Mesendoderm (in vitro differentiated cells): Measurements from ENCODE around the gene PLPPR1.

Experiments
- DNase-seq: peaks from one replicate; pipeline ENCODE4 v3.0.0; 2013
- H2AK5ac ChIP-seq: 2 replicates; pipeline ENCODE4 v1.6.1; 2013; ENCODE audit warnings: low read length, inconsistent platforms
- H2BK120ac ChIP-seq: 2 replicates; pipeline ENCODE4 v1.6.1; 2013; ENCODE audit warnings: low read depth, mild to moderate bottlenecking, low read length, moderate library complexity, mixed read lengths
- H2BK15ac ChIP-seq: replicated peaks from 2 replicates; pipeline ENCODE4 v1.6.1; 2013; ENCODE audit warnings: low read depth, mild to moderate bottlenecking, moderate library complexity
- H2BK5ac ChIP-seq: 2 replicates; pipeline ENCODE4 v1.6.1; 2013; ENCODE audit warnings: low read length, inconsistent platforms
- H3K18ac ChIP-seq: 2 replicates; pipeline ENCODE4 v1.6.1; 2013; ENCODE audit warnings: mild to moderate bottlenecking, low read length, mixed read lengths
- H3K23ac ChIP-seq: one replicate; pipeline ENCODE4 v1.6.1; 2013; ENCODE audit warnings: low read length
- H3K27ac ChIP-seq: 2 replicates; pipeline ENCODE4 v1.5.1; 2013; ENCODE audit warnings: low read depth, mild to moderate bottlenecking, inconsistent platforms, low read length, moderate library complexity
- H3K27me3 ChIP-seq: 2 replicates; pipeline ENCODE4 v1.6.1; 2013; ENCODE audit warnings: low read length, control low read depth, mild to moderate bottlenecking, inconsistent platforms; ENCODE audit not compliant: insufficient read depth, poor library complexity
- H3K36me3 ChIP-seq: 2 replicates; pipeline ENCODE4 v1.6.1; 2013; ENCODE audit warnings: low read length, inconsistent platforms; ENCODE audit not compliant: control insufficient read depth, insufficient read depth
- H3K4ac ChIP-seq: one replicate; pipeline ENCODE4 v1.6.1; 2013; ENCODE audit warnings: low read depth, mild to moderate bottlenecking, low read length, moderate library complexity
- H3K4me1 ChIP-seq: 2 replicates; pipeline ENCODE4 v1.6.1; 2013; ENCODE audit warnings: low read depth, low read length, inconsistent platforms; ENCODE audit not compliant: control insufficient read depth
- H3K4me2 ChIP-seq: 2 replicates; pipeline ENCODE4 v1.6.1; 2013; ENCODE audit warnings: low read length
- H3K4me3 ChIP-seq: 2 replicates; pipeline ENCODE4 v1.5.1; 2013; ENCODE audit warnings: mild to moderate bottlenecking, low read length
- H3K56ac ChIP-seq: one replicate; pipeline ENCODE4 v1.6.1; 2013; ENCODE audit warnings: low read length
- H3K79me1 ChIP-seq: 2 replicates; pipeline ENCODE4 v1.6.1; 2013; ENCODE audit warnings: low read length, inconsistent platforms
- H3K79me2 ChIP-seq: 2 replicates; pipeline ENCODE4 v1.6.1; 2013; ENCODE audit warnings: mild to moderate bottlenecking, low read length; ENCODE audit not compliant: control insufficient read depth, insufficient read depth
- H3K9ac ChIP-seq: 2 replicates; pipeline ENCODE4 v1.6.1; 2013; ENCODE audit warnings: low read length, inconsistent platforms
- H4K5ac ChIP-seq: one replicate; pipeline ENCODE4 v1.6.1; 2013; ENCODE audit warnings: low read length
- H4K8ac ChIP-seq: one replicate; pipeline ENCODE4 v1.6.1; 2013; ENCODE audit warnings: low read depth, mild to moderate bottlenecking, control low read depth, low read length, moderate library complexity
- WGBS: extraction: QIAGEN DNeasy Blood & Tissue Kit; methylation state at CpG from one replicate; pipeline ENCODE4 v1.1.7; 2013; ENCODE audit warnings: low lambda C conversion rate, missing lambda C conversion rate; ENCODE audit not compliant: insufficient coverage; ENCODE audit errors: extremely low coverage; 5-methylcytosine and 5-hydroxymethylcytosine counted together

PLPPR1 gene

GRCh38 chr9:101054657-101055056 lies 26.1 kb downstream of the PLPPR1 start:
- Histone ChIP-seq H3K4ac (no peak overlapping the region), H4K8ac (no peak overlapping the region), H3K18ac (no peak overlapping the region), H3K56ac (no peak overlapping the region), H4K5ac (no peak overlapping the region), H2BK120ac (no peak overlapping the region), H3K4me3 (no peak overlapping the region), H2BK15ac (no peak overlapping the region), H3K27ac (no peak overlapping the region), H2BK5ac (no peak overlapping the region), H3K4me1 (peaks cover 2% of the 10 kb centered on the region), H3K27me3 (no peaks in the 10 kb centered on the region), H3K4me2 (no peak overlapping the region), H3K79me2 (no peaks in the 10 kb centered on the region), H3K79me1 (no peaks in the 10 kb centered on the region), H3K36me3 (no peaks in the 10 kb centered on the region), H3K23ac (no peak overlapping the region), H3K9ac (no peak overlapping the region), H2AK5ac (no peak overlapping the region)
- DNase-seq = peak; percentile 28
- WGBS = no CpG with 5 or more reads among the region's 8 CpGs

- Histone ChIP-seq H2BK15ac (no peak overlapping the region), H3K9ac (no peak overlapping the region), H3K4me2 (no peak overlapping the region), H2AK5ac (no peak overlapping the region), H3K27ac (no peak overlapping the region), H3K23ac (no peak overlapping the region), H3K56ac (no peak overlapping the region), H3K79me1 (no peaks in the 10 kb centered on the region), H3K18ac (no peak overlapping the region), H4K5ac (no peak overlapping the region), H3K79me2 (no peaks in the 10 kb centered on the region), H3K4ac (no peak overlapping the region), H3K27me3 (no peaks in the 10 kb centered on the region), H3K36me3 (no peaks in the 10 kb centered on the region), H2BK5ac (no peak overlapping the region), H3K4me1 (peaks cover 2% of the 10 kb centered on the region), H4K8ac (no peak overlapping the region), H2BK120ac (no peak overlapping the region), H3K4me3 (no peak overlapping the region)
- DNase-seq = no peak
- no CpG with 5 or more reads among the region's 3 CpGs for WGBS
Observed at GRCh38 chr9:101055516-101055915, 27.0 kb downstream of the PLPPR1 start.

- no peak overlapping the region for H2BK5ac ChIP-seq
- H3K9ac ChIP-seq = no peak overlapping the region
- no CpG with 5 or more reads among the region's 1 CpG for WGBS
- H3K4me2 ChIP-seq = no peak overlapping the region
- H3K23ac ChIP-seq = no peak overlapping the region
- no peaks in the 10 kb centered on the region for H3K79me2 ChIP-seq
- H3K27ac ChIP-seq = no peak overlapping the region
- no peaks in the 10 kb centered on the region for H3K36me3 ChIP-seq
- H2BK15ac ChIP-seq = no peak overlapping the region
- H4K5ac ChIP-seq = no peak overlapping the region
- H3K4me3 ChIP-seq = no peak overlapping the region
- H2AK5ac ChIP-seq = no peak overlapping the region
- no peaks in the 10 kb centered on the region for H3K27me3 ChIP-seq
- no peak overlapping the region for H2BK120ac ChIP-seq
- H3K4ac ChIP-seq = no peak overlapping the region
- no peaks in the 10 kb centered on the region for H3K79me1 ChIP-seq
- no peak overlapping the region for H3K18ac ChIP-seq
- H3K56ac ChIP-seq = no peak overlapping the region
- DNase-seq = no peak
- H4K8ac ChIP-seq = no peak overlapping the region
- no peaks in the 10 kb centered on the region for H3K4me1 ChIP-seq
Observed at GRCh38 chr9:101062686-101063085, 34.2 kb downstream of the PLPPR1 start.

GRCh38 chr9:101063192-101063591 lies 34.7 kb downstream of the PLPPR1 start:
- Histone ChIP-seq H3K56ac (no peak overlapping the region), H3K79me2 (no peaks in the 10 kb centered on the region)
- no CpG with 5 or more reads among the region's 2 CpGs for WGBS

GRCh38 chr9:101064206-101064605 lies 35.7 kb downstream of the PLPPR1 start:
- Histone ChIP-seq H2BK5ac (no peak overlapping the region), H2BK120ac (no peak overlapping the region), H3K27ac (no peak overlapping the region), H3K79me1 (no peaks in the 10 kb centered on the region), H3K27me3 (no peaks in the 10 kb centered on the region), H3K56ac (no peak overlapping the region), H3K4me3 (no peak overlapping the region), H3K23ac (no peak overlapping the region), H4K5ac (no peak overlapping the region), H3K79me2 (no peaks in the 10 kb centered on the region), H3K4me1 (no peaks in the 10 kb centered on the region), H2AK5ac (no peak overlapping the region), H4K8ac (no peak overlapping the region), H3K36me3 (no peaks in the 10 kb centered on the region), H3K4me2 (no peak overlapping the region), H3K9ac (no peak overlapping the region), H3K4ac (no peak overlapping the region), H3K18ac (no peak overlapping the region), H2BK15ac (no peak overlapping the region)
- DNase-seq = no peak

More at GRCh38 chr9:101063192-101063591, 34.7 kb downstream of the PLPPR1 start:
- H3K4me1 ChIP-seq = no peaks in the 10 kb centered on the region
- H3K18ac ChIP-seq = no peak overlapping the region
- H4K8ac ChIP-seq = no peak overlapping the region
- H2BK120ac ChIP-seq = no peak overlapping the region
- H2AK5ac ChIP-seq = no peak overlapping the region
- H3K4me2 ChIP-seq = no peak overlapping the region
- H4K5ac ChIP-seq = no peak overlapping the region
- no peaks in the 10 kb centered on the region for H3K36me3 ChIP-seq
- no peak overlapping the region for H2BK15ac ChIP-seq
- no peak overlapping the region for H3K4ac ChIP-seq
- H2BK5ac ChIP-seq = no peak overlapping the region
- H3K27me3 ChIP-seq = no peaks in the 10 kb centered on the region
- H3K27ac ChIP-seq = no peak overlapping the region
- no peak overlapping the region for H3K9ac ChIP-seq
- DNase-seq = no peak
- no peaks in the 10 kb centered on the region for H3K79me1 ChIP-seq
- no peak overlapping the region for H3K23ac ChIP-seq
- H3K4me3 ChIP-seq = no peak overlapping the region

GRCh38 chr9:101065930-101066329 lies 37.4 kb downstream of the PLPPR1 start:
- H3K23ac ChIP-seq = no peak overlapping the region
- H2AK5ac ChIP-seq = no peak overlapping the region
- no peak overlapping the region for H3K4me3 ChIP-seq
- no peaks in the 10 kb centered on the region for H3K79me2 ChIP-seq
- H4K8ac ChIP-seq = no peak overlapping the region
- no peak overlapping the region for H4K5ac ChIP-seq
- H3K56ac ChIP-seq = no peak overlapping the region
- no peak overlapping the region for H2BK120ac ChIP-seq
- H3K27ac ChIP-seq = no peak overlapping the region
- DNase-seq = no peak
- H2BK15ac ChIP-seq = no peak overlapping the region
- no peak overlapping the region for H3K4me2 ChIP-seq
- no peaks in the 10 kb centered on the region for H3K4me1 ChIP-seq
- no peak overlapping the region for H3K18ac ChIP-seq
- H3K4ac ChIP-seq = no peak overlapping the region
- H3K27me3 ChIP-seq = no peaks in the 10 kb centered on the region
- H3K36me3 ChIP-seq = no peaks in the 10 kb centered on the region
- no peak overlapping the region for H3K9ac ChIP-seq
- no peaks in the 10 kb centered on the region for H3K79me1 ChIP-seq
- WGBS = no CpG with 5 or more reads among the region's 1 CpG
- H2BK5ac ChIP-seq = no peak overlapping the region
